ENCODE data around the gene DENND1A.

Gene DENND1A

GRCh38 chr9:123771690-123772089 is 158.2 kb downstream of the DENND1A start:
- no peak for DNase-seq (ENCODE audit: low spot score)
- in situ Hi-C loops (cut with MboI; ENCODE audit: low sequenced_read_pairs, unreplicated experiment) = no loop called here
- TF ChIP-seq CTCF (IDR thresholded peaks at IDR 0.05; ENCODE audit: borderline replicate concordance, control extremely low read depth, extremely low read depth, insufficient read depth, missing control alignments) = no peak

- no peak for DNase-seq (ENCODE audit: low spot score)
- no peak for TF ChIP-seq CTCF (IDR thresholded peaks at IDR 0.05; ENCODE audit: borderline replicate concordance, control extremely low read depth, extremely low read depth, insufficient read depth, missing control alignments)
- in situ Hi-C loops (cut with MboI; ENCODE audit: low sequenced_read_pairs, unreplicated experiment) = no loop called here
Measured at GRCh38 chr9:123769719-123770118, 160.2 kb downstream of the DENND1A start.

GRCh38 chr9:123763910-123764588 is 165.9 kb downstream of the DENND1A start:
- in situ Hi-C loops (cut with MboI; ENCODE audit: low sequenced_read_pairs, unreplicated experiment) = no loop called here
- no peak for DNase-seq (ENCODE audit: low spot score)
- TF ChIP-seq CTCF (IDR thresholded peaks at IDR 0.05; ENCODE audit: borderline replicate concordance, control extremely low read depth, extremely low read depth, insufficient read depth, missing control alignments) = no peak

GRCh38 chr9:123761905-123762605 is 167.9 kb downstream of the DENND1A start:
- DNase-seq (ENCODE audit: low spot score) = no peak
- in situ Hi-C loops (cut with MboI; ENCODE audit: low sequenced_read_pairs, unreplicated experiment) = no loop called here
- no peak for TF ChIP-seq CTCF (IDR thresholded peaks at IDR 0.05; ENCODE audit: borderline replicate concordance, control extremely low read depth, extremely low read depth, insufficient read depth, missing control alignments)

- no peak for DNase-seq (ENCODE audit: low spot score)
- in situ Hi-C loops (cut with MboI; ENCODE audit: low sequenced_read_pairs, unreplicated experiment) = no loop called here
- no peak for TF ChIP-seq CTCF (IDR thresholded peaks at IDR 0.05; ENCODE audit: borderline replicate concordance, control extremely low read depth, extremely low read depth, insufficient read depth, missing control alignments)
Measured at GRCh38 chr9:123757960-123758359, 172.0 kb downstream of the DENND1A start.

GRCh38 chr9:123757547-123757946 is 172.4 kb downstream of the DENND1A start:
- no peak for TF ChIP-seq CTCF (IDR thresholded peaks at IDR 0.05; ENCODE audit: borderline replicate concordance, control extremely low read depth, extremely low read depth, insufficient read depth, missing control alignments)

More at GRCh38 chr9:123757547-123757946, 172.4 kb downstream of the DENND1A start:
- DNase-seq (ENCODE audit: low spot score) = no peak
- in situ Hi-C loops (cut with MboI; ENCODE audit: low sequenced_read_pairs, unreplicated experiment) = no loop called here
